Stimulated activated CD8-positive, alpha-beta memory T cell treated with anti-CD3 and anti-CD28 coated beads, Interleukin-15, amount 100 ng/mL, for 1 hour (primary cell): Measurements from ENCODE around the gene RYR3.
"Not testable (repeated sequence)": the region's sequence is repeated elsewhere in the genome, so short reads cannot be mapped to it uniquely, and the experiment has no call there.

Source experiments
- DNase-seq: peaks from one replicate; pipeline ENCODE4 v3.0.0-alpha.2; 2020; ENCODE audit warnings: low read depth

RYR3 gene

DNA sequence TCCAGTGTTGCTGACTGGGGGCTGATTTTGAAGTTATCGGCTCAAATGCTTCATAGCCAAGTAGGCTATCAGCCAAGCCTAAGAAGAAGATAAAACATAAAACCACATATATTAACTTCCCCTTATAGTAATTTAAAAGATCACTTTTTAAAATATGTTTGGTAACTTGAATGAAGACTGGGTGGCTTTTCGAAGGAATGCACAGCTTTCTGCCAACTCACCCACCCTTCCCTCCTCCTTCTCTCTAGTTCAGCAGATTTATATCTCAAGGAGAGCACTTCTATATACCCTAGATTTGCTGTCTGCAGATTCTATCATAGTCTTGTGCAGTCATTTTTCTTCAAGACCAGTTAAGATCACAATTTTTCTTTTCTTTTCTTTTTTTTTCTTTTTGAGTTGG lies 468.1 kb downstream of the RYR3 start:
- no peak for DNase-seq

DNA sequence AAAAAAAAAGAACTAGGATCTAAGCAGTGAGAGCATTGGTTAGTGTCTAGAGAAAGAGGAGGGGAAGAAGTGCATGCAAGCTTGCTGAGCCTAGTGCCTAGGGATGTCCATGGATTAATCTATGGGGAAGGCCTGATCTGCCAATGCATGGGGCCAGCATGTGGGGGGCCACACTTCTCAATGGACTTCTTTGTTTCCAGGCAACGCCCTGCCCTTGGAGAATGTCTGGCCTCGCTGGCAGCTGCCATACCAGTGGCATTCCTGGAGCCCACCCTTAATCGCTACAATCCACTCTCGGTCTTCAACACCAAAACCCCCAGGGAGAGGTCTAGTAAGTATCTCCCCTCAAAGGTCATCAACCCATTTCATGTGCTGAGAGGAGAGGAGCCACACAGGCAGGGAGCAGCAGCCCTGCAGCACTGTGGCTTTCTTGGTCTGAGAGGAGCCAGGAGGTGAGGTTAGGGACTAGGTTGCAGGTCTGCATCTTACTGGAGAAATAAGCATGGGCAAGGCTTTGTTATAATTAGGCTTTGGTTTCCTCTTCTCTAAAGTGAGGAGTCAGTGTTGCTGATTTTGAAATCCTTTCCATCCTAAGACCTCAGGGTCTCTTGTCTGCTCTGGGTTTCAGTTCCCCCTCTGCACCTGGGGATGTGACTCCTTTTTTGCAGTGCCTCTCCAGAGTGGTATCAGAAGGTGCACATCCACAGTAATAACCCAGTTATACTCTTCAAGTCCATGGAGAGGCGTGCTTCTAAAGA lies 469.4 kb downstream of the RYR3 start:
- DNase-seq, result no peak

DNA sequence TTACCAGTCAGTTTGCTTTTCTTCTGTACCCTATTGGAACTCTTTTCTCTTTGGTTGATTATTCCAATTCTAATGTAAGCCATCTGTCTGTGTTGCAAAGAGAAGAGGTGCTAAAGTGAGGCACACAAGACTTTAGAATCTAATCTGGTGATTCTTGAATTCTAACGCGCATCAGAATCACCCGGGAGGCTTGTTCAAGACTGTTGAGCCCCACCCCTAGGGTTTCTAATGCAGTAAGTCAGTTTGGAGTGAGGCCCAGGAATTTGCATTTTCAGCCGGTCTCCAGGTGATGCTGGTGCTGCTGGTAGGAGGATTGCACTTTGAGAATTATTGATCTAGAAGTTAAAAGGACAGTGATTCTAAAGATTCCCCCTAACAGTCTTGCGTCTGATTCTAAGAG lies 472.2 kb downstream of the RYR3 start:
- DNase-seq, result no peak

DNA sequence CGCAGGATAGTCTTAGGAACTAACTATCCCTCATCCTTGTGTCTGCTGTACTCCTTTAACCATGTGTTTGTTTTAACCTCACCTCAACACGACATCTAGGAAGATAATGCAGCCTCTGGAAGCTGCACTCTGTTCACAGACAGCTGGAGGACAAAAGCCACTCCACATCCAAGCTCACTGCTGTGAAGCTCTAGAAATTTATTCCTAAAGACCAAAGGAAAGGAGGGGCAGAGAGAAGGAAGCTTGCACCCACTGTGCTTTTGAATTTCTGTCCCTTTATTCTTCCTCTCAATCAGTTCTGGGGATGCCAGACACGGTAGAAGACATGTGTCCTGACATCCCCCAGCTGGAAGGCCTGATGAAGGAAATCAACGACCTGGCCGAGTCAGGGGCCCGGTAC lies 474.6 kb downstream of the RYR3 start:
- DNase-seq, result no peak

DNA sequence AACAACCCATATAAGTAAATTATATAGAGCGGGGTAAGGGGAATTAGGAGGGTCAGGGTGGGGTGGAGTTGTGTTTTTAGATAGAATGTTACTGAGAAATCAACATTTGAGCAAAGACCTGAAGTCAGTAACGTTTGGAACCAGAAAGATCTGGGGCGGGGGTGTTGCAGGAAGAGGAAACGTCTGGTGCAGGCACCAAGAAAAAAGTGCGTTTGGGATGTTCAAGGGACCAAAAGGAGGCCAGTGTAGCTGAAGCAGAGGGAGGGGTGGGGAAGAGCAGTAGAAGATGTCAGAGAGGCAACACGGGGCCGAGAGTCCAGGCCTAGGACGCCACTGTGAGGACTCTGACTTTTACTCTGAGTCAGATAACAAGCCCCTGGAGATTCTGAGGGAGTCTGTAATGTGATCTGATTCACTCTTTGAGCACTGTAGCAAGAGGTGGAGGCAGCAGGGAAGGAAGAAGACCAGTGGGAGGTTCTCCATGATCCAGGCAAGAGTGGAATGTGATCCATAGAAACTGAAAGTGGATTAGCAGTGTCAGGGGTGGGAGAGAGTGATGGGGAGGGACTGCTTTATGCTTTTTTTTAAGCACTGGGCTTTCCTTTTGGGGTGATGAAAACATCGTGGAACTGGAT lies 478.3 kb downstream of the RYR3 start:
- no peak for DNase-seq

DNA sequence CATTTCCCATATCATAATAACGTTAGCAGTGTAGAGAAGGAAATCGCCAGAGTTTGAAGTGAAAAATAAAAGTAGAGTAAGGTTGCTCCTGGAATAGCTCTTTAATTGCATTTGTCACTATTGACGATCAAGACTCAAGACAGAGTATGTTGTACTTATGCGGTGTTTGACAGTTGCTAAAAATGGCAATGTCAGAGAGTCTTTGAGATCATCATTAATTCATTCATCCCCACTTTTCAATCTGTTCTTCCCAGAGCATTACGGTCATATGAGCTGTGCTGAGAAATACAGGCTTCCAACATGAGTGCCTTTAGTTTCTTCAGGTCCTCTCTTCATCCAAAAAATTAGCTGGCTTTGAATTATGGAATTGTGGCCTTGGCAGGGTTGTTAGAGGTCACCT lies 483.7 kb downstream of the RYR3 start:
- DNase-seq, result no peak

DNA sequence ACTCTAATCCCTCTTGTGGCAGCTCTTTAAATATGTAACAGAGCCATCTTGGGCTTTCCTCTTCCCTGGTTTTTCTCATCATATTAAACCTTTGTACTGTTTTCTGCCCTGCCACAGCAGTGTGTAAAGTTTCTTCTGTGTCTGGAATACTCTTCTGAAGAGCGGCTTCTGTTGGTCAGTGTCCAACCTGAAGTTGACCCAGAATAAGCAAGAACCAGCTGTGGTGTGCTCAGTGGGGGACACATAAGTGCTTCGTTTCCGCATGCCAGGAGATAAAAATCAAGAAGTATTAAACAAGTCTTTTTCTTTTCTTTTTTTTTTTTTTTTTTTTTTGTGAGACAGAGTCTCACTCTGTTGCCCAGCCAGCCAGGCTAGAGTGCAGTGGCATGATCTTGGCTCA lies 484.3 kb downstream of the RYR3 start:
- DNase-seq, result no peak

DNA sequence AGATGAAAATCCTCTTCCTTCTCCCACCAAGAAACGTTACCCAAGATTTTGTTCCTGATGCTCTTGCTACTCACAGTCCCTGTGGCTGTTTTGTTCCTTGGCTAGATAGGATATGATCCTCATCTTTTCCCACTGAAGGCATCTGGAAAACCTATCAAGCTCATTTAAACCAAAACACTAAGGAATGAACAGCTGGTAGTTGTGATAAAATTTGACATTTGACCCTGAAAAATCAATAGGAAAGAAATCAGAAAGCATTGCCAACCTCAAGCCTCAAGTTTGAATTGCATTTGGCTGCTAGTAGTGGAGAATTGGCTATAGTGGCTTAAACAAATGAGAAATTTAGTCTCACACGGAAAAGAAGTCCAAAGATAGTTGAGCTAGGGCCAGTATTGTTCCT lies 486.9 kb downstream of the RYR3 start:
- DNase-seq, result no peak

DNA sequence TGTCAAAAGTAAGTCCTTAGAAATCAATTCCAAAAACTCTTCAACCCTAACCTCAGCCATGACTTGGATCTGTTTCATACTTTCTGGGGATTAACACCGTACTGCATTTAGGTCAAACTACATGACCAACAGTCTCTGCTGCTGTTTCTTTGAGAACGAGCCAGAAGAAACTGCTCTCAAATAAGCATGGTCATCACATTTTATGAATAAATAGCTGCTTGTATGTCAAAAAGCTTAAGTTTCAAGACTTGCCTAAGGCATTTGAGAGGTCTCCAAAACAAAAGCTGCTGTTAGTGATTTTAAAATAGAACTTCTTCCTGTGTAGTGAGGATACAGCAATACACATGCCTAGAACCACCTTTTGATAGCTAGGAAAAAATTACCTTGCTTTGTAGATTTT lies 491.2 kb downstream of the RYR3 start:
- no peak for DNase-seq

DNA sequence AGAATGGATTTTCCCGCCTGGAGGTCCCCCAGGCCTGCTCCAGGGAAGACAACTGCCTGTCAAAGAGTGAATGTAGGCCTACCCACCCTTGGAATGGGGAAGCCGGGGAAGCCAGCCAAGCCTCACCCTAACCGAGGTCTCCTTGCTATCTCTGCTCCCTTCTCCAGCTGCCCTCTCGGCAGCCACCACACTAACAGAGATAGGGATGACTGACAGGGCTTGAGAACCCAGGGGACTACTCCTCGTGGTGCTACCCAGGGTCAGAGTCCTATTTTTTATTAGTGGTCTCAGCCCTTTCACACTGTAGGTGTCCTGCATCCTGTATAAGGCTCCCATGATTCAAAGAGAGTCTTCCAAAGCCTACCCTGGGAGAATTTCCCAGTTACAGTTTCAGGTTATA lies 496.9 kb downstream of the RYR3 start:
- DNase-seq, result no peak

DNA sequence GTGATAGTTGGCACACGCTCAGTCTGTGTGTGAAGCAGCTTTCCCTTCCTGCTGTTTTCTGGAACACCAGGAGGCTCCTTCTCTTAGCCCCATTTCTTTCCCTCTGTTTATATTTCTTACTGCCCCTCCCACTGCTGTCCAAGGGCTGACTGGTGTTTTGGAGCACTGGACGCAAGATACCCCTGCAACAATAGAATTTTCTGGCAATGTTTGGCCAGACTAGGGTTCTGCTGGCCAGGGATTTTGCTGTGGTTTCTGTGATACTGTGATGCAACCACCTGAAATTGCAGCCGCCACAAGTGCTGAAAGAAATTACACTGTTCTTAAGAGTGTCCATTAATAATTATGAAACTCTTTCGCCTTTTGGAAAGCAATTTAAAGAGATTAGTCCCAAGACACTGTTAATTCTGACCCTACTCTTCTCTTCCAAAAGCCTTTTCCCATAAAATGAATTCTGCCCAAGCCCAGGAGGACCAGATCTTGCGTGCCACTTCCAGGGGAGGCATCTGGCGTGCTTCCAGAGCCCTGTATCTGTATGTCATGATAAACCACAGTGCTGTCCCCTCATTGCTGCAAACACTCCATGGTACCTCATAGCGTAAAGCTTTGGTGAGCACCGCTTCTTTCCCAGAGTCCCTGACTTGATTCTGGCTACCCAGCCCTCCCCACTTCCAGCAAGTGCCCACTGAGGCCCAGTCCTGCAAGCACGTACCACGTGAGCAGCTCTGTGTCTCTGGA lies 498.1 kb downstream of the RYR3 start:
- DNase-seq, result no peak

DNA sequence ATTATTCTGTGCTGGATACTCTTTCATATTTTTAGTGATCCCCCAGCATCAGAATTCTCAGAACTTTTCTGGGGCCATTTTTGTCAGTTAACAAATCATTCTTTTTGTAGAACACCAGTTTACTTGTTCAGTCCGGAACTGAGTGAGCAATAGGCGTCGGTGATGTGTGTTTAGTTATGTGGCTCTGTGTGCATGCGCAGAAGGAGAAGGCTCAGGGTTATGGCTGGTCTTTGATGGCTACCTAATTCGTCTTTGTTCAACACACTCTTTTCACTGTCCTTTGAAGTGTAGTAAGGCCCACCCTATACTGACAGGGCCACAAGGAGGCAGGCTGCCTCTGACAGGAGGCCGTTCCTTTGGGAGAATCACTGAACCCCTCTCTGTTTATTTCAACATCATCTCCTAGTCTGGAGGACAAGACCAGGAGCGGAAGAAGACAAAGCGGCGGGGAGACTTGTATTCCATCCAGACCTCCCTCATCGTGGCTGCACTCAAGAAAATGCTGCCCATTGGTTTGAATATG lies 499.4 kb downstream of the RYR3 start:
- DNase-seq, result no peak

DNA sequence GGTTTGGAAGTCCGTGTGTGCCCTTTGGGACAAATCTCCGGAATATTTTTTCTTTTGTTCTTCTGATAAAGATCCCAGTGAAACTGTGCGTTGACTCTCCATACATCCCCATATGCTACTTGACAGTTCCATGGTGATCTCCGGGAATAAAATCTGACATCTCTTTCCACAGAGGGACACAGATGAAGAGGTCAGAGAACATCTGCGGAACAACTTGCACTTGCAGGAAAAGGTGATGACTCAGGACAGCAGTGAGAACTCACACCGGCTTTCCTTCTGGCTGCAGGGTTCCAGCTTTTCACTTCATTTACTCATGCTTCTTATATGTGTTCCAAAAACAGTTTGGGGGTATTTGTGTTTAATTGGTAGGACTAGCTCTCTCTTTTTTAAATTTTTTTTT lies 500.0 kb downstream of the RYR3 start:
- DNase-seq, result no peak

DNA sequence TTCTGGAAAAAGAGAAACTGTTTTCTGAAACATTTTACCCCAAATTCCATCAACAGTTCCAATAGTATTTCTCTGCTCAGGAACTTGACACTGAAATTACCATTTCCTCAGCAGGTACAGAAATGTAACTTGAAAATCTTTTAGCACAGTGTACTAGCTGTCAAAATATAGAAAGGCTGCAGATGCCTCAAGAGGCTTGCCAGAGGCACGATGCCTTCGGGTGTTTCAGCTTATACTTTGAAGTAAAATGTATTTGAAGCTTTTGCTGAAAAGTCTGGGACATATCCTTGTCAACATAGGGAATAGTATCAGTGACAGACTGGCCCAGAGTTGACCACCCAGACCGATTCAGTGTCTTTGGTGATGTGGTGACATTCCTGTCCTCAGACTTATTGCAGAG lies 503.1 kb downstream of the RYR3 start:
- DNase-seq, result no peak

DNA sequence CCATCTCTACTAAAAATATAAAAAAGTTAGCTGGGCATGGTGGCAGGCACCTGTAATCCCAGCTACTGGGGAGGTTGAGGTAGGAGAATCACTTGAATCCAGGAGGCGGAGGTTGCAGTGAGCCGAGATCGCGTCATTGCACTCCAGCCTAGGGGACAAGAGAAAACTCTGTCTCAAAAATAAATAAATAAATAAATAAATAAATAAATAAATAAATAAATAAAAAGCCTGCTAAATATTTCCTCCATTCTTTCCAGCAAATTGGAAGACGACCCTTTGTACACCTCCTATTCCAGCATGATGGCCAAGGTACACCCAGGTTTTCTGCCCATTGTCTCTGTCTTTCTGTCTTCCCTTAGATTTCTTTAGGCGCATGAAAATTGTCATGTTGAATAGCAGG lies 508.7 kb downstream of the RYR3 start:
- DNase-seq, result not testable (repeated sequence)

DNA sequence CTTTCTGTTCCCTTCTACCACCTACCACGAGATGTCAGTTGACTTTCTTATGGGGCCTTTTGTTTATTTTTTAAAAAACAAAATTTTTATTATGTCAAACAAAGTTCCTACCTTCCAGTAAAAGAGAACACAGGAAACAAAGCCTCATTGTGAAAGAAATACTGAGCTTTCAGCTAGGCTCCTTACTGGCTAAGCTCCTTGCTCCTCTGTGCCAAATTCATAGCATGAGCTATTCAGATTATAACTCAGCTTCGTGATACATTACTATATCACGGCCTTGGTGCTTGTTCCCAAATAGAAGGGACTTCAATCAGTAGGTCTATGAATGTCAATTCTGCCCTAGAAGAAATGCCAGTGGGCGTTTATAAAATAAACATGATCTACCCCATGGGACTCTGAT lies 511.7 kb downstream of the RYR3 start:
- no peak for DNase-seq

DNA sequence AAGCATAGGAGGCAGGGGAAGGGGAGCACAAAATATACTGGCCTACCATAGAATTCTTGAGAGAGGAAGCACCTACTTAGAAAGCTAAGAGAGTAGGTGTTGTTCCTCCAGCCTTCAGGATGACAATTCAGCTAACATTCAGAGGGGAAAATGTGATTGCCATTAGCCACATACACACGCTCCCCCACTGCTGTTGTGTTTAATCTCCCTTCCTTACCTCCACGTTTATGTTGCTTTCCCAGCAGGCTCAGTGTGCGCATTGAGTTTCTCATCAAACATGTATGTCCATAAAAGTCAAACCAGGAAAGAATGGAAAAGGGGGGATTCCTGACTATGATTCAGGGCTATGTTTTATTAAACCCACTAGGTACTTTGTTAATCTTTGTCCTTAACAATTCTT lies 512.4 kb downstream of the RYR3 start:
- DNase-seq, result no peak

DNA sequence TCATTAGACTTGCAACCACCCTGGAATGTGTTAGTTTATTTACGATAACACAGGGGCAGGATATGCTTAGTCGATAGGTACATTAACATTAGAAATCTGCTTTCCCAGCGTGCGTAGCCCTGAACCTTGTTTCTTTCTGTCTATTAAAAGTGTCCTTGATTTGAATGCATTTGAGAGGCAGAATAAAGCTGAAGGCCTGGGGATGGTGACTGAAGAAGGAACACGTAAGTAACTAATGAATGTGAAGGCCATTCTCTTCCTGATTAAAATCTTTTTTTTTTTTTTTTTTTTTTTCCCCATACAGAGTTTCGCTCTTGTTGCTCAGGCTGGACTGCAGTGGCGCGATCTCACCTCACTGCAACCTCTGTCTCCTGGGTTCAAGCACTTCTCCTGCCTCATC lies 514.7 kb downstream of the RYR3 start:
- DNase-seq, result no peak

DNA sequence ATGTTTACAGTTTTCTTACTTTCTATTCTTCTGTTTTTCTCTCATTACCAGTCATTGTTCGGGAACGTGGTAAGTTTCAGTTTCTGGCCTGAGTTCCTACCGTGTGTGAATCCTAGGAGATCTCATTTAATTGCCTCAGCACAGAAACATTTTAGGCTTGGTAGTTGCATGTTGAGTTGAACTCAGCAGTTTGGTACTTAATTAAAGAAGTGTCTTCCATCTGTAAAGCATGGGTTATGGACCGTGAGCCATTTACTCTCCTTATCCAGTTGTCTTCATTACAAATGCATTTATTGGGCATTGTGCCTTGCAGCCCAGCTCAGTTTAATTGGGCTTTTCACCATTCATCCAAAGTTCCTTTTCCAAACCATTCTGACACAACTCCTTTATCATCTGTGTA lies 515.4 kb downstream of the RYR3 start:
- DNase-seq, result no peak

DNA sequence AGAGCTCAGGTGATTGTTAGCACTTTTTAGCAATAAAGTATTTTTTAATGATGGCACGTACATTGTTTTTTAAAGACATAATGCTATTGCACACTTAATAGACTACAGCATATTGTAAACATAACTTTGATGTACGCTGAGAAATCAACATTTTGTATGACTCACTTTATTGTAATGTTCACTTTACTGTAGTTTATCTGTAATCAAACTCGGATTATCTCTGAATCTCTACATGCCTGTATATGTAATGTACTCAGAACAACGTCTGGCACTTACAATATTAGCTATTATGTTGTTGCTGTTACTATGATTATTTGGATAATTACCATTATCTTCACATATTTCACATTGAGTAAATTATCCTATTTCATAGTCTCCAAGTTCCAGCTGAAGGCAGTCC lies 519.6 kb downstream of the RYR3 start:
- DNase-seq, result no peak

DNA sequence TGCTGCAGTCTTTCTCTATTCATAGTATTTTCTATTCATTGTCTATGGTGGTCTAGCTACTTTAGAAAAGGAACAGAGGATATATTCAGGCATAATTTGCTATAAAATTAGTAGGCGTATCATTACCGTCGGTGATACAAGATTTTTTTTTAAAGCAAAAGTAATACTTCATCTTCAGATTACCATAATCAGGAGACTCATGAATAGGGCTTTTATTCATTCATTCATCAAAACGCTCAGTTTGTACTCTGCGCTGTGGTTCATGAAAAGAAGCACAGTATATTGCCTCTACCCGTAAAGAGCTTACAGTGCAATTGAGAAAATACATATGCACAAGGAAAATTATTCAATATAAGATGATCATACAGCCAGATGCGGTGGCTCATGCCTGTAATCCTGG lies 520.9 kb downstream of the RYR3 start:
- no peak for DNase-seq

DNA sequence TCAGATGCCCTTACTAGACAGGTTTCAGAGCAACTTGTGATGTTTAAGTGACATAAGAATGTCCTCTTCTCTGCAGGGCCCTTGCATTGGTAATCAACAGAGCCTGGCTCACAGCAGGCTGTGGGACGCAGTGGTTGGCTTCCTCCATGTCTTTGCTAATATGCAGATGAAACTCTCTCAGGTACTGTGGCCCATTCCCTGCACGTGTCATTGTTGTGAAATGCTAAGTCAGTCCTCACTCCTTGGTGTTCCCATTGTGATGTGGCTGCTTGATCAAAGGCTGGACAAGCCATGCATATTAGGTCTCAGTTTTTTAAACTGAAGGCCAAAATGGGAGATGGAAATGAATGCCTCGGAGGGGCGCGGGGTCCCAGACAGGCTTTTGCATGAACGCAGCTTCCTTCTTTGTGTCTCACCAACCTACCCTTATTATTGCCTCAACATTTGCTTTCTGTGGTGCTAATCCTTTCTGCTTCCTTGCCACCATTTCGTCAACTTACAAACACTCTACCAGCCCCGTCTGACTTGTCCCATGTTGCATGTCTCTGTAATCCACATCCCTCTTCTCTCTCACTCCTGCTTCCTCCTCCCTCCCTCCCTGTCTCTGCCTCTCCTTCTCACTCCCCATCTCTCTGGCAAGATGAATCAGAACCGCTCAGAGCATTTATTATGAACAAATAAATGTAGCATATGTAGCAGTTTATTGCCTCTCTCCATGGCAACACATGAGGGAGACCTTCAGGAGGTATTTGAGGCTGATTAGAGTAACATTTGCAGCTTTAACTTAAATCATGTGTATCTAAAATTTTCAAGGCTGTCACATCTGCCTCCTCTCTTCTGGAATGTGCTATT lies 524.4 kb downstream of the RYR3 start:
- no peak for DNase-seq
